Testis (tissue), 2 donors: ENCODE results near the gene PXDN.

ENCODE experiments used
- POLR2A ChIP-seq: fragments of 450-650 bp; IDR thresholded peaks from one replicate; pipeline ENCODE4 v1.6.1; 2017; ENCODE audit warnings: antibody characterized with exemption, mild to moderate bottlenecking, moderate library complexity
- TF ChIP-seq, protein P1 (sequence below), 3 experiments: fragments of 450-650 bp in 2 of 3; fragments of 200-600 bp in 1 of 3; sonication (generic) in 1 of 3; IDR thresholded peaks; one replicate each; pipeline ENCODE4 v1.5.1; 2016 to 2019; ENCODE audit warnings: antibody characterized with exemption in 3 of 3, mild to moderate bottlenecking in 2 of 3, moderate library complexity in 1 of 3

DNA sequence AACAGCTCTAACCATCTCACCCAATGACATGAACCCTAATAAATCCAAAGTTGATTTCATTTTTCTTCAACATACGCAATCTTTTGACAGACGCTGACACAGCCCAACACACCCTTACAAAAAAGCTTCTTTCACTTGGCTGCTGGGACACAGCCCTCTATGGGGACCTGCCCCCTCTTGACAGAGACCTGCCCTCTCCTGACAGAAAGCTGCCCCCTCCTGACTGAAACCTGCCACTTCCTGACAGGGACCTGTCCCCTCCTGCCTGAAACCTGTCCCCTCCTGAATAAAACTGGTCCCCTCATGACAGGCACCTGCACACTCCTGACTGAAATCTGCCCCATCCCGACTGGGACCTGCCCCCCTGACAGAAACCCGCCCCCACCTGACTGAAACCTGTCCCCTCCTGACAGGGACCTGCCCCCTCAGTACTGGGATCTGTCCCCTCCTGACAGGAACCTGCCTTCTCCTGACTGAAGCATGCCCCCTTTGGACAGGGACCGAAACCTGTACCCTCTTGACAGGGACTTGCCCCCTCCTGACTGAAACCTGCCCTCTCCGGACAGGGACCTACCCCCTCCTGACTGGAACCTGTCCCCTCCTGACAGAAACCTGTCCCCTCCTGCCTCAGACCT lies 87.9 kb downstream of the PXDN start:
- TF ChIP-seq, protein P1, sequence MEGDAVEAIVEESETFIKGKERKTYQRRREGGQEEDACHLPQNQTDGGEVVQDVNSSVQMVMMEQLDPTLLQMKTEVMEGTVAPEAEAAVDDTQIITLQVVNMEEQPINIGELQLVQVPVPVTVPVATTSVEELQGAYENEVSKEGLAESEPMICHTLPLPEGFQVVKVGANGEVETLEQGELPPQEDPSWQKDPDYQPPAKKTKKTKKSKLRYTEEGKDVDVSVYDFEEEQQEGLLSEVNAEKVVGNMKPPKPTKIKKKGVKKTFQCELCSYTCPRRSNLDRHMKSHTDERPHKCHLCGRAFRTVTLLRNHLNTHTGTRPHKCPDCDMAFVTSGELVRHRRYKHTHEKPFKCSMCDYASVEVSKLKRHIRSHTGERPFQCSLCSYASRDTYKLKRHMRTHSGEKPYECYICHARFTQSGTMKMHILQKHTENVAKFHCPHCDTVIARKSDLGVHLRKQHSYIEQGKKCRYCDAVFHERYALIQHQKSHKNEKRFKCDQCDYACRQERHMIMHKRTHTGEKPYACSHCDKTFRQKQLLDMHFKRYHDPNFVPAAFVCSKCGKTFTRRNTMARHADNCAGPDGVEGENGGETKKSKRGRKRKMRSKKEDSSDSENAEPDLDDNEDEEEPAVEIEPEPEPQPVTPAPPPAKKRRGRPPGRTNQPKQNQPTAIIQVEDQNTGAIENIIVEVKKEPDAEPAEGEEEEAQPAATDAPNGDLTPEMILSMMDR (IDR thresholded peaks at IDR 0.05): no peak
- no peak for TF ChIP-seq POLR2A
